Sigmoid colon (tissue), 7 donors: ENCODE measurements around the gene PLCD3. TPM values are rescaled to one million over a fixed set of nuclear protein-coding genes. Genes with fewer than 3 reads are reported as not detected.

Experiments
- DNase-seq: peaks from one replicate; pipeline ENCODE4 v3.0.0-alpha.2; 2019
- H3K27ac ChIP-seq, 4 donors: fragments of 200-600 bp; sonication (generic); one replicate each; pipeline ENCODE4 v1.5.1; 2016 to 2019; ENCODE audit warnings: mild to moderate bottlenecking in 1 of 4
- H3K27me3 ChIP-seq, 3 donors: fragments of 200-600 bp; sonication (generic); one replicate each; pipeline ENCODE4 v1.5.1; 2019; ENCODE audit warnings: mild to moderate bottlenecking in 1 of 3
- H3K36me3 ChIP-seq, 4 donors: fragments of 200-600 bp; sonication (generic); one replicate each; pipeline ENCODE4 v1.5.1; 2016 to 2019
- H3K4me1 ChIP-seq, 4 donors: fragments of 200-600 bp; sonication (generic); one replicate each; pipeline ENCODE4 v1.5.1; 2017 to 2019
- H3K4me3 ChIP-seq, 4 donors: fragments of 200-600 bp; sonication (generic); one replicate each; pipeline ENCODE4 v1.5.1; 2017 to 2019; ENCODE audit warnings: mild to moderate bottlenecking in 2 of 4, moderate library complexity in 1 of 4
- H3K9me3 ChIP-seq, 4 donors: fragments of 200-600 bp in 3 of 4; sonication (generic) in 3 of 4; one replicate each; pipeline versions ENCODE4 v1.5.1 to v1.6.1; 2013 to 2019
- CTCF ChIP-seq, 4 experiments: fragments of 450-650 bp in 3 of 4; fragments of 200-600 bp in 1 of 4; IDR thresholded peaks; one replicate each; pipeline ENCODE4 v1.5.1; 2016 to 2019; ENCODE audit warnings: antibody characterized with exemption in 4 of 4, mild to moderate bottlenecking in 3 of 4, moderate library complexity in 2 of 4
- EP300 ChIP-seq, 4 donors: sonication (generic); formaldehyde crosslinking; IDR thresholded peaks; one replicate each; pipeline ENCODE4 v1.6.1; 2017; ENCODE audit warnings: antibody characterized with exemption in 4 of 4
- POLR2A ChIP-seq, 2 donors: fragments of 450-650 bp; IDR thresholded peaks; one replicate each; pipeline ENCODE4 v1.6.1; 2016; ENCODE audit warnings: antibody characterized with exemption in 2 of 2, mild to moderate bottlenecking in 2 of 2, moderate library complexity in 2 of 2
- POLR2AphosphoS5 ChIP-seq, 4 donors: sonication (generic); formaldehyde crosslinking; IDR thresholded peaks; one replicate each; pipeline ENCODE4 v1.6.1; 2017; ENCODE audit warnings: antibody characterized with exemption in 4 of 4
- WGBS, 2 donors: extraction: QIAGEN DNeasy Blood & Tissue Kit; methylation state at CpG; one replicate each; pipeline ENCODE4 v1.1.7; 2013; 5-methylcytosine and 5-hydroxymethylcytosine counted together
- intact Hi-C: fragments of 100-400 bp; cut with DNase I; formaldehyde crosslinking; loops from one replicate; pipeline ENCODE4 v1.15.1; 2023
- polyA plus RNA-seq, 3 donors: library from polyadenylated mRNA; stranded (reverse); fragments of 200-250 nt; gene quantifications; one replicate each; pipeline ENCODE4 v1.2.3, GENCODE V29; 2013
- total RNA-seq, 4 donors: library from RNA; depleted of rRNA; stranded (reverse); fragments of >200 nt; gene quantifications; one replicate each; pipeline ENCODE4 v1.1.0, GENCODE V29; 2016
- donor health status: healthy with polysubstance abuse.
- donor health status: Bipolar disorder and iron deficiency.
- donor health status: healthy.

The PLCD3 gene
- total and polyA plus RNA-seq, 7 donors: 27.4 to 274 (median 45.7) TPM

DNA sequence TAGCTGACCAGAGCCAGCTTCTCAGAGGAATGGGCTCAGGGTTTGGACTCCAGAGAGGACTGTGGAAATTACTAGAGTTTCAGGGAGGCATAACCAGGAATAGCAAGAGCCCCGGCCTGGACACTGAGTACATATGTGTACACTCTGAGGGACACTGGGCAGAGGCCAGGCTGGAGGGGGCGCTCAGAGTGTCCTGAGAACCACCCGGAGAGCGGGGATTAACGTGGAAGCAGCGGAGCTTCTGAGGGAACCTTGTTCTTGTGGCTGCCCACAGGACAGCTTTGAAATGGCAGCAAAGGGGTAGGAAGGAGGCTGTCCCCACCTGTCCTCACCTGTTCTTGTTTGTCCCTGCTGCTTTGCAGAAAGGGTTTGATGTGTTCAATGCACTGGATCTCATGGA is 27.8 kb downstream of the PLCD3 start:
- intact Hi-C loops: no loop called here
- TF ChIP-seq EP300 (IDR thresholded peaks at IDR 0.05): no peak
- TF ChIP-seq POLR2A (IDR thresholded peaks at IDR 0.05): no peak
- TF ChIP-seq POLR2AphosphoS5 (IDR thresholded peaks at IDR 0.05): no peak
- TF ChIP-seq CTCF (IDR thresholded peaks at IDR 0.05): no peak

DNA sequence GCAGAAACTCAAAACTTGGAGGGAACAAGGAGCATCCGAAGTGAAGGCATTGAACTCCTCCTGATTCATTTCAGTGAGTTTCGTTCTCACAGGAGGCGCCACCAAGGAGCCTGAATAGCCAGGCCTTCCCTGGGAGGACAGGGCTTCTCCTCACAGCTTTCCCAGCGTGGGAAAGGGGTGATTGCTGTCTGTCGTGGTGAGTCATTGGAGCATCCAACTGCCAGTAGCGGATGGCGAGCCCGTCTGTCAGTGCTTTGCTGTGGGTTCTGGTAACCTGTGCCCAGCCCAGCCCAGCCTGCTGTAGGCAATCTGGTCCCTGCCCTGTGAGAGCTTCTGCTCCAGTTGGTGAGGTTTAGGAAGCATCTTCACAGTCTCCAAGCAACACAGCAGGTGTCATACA is 28.3 kb downstream of the PLCD3 start:
- Histone ChIP-seq H3K4me1 (peaks cover 0 to 38% (median 31%) of the 10 kb centered on the region in 4 donors), H3K27ac (peak overlapping the region in 1 of 4 donors; percentile 87), H3K9me3 (no peaks in the 10 kb centered on the region), H3K27me3 (no peaks in the 10 kb centered on the region), H3K4me3 (no peak overlapping the region), H3K36me3 (peaks cover 28 to 94% (median 63%) of the 10 kb centered on the region in 4 donors)
- intact Hi-C loops: no loop called here
- DNase-seq: no peak
- WGBS, 2 donors: 88 to 95% methylated on average over 8 of the region's 8 CpGs
- TF ChIP-seq CTCF (IDR thresholded peaks at IDR 0.05) (no peak), POLR2AphosphoS5 (IDR thresholded peaks at IDR 0.05) (no peak), POLR2A (IDR thresholded peaks at IDR 0.05) (no peak), EP300 (IDR thresholded peaks at IDR 0.05) (no peak)

More for the DNA sequence above, 27.8 kb downstream of the PLCD3 start:
- WGBS, 2 donors: 91 to 93% methylated on average over 6 of the region's 6 CpGs
- peak overlapping the region in 2 of 4 donors; percentile 10 to 87 for H3K27ac ChIP-seq
- peaks cover 0 to 39% (median 31%) of the 10 kb centered on the region in 4 donors for H3K4me1 ChIP-seq
- H3K36me3 ChIP-seq: peaks cover 28 to 93% (median 62%) of the 10 kb centered on the region in 4 donors
- H3K27me3 ChIP-seq: no peaks in the 10 kb centered on the region
- no peaks in the 10 kb centered on the region for H3K9me3 ChIP-seq
- H3K4me3 ChIP-seq: no peak overlapping the region
- DNase-seq: no peak

DNA sequence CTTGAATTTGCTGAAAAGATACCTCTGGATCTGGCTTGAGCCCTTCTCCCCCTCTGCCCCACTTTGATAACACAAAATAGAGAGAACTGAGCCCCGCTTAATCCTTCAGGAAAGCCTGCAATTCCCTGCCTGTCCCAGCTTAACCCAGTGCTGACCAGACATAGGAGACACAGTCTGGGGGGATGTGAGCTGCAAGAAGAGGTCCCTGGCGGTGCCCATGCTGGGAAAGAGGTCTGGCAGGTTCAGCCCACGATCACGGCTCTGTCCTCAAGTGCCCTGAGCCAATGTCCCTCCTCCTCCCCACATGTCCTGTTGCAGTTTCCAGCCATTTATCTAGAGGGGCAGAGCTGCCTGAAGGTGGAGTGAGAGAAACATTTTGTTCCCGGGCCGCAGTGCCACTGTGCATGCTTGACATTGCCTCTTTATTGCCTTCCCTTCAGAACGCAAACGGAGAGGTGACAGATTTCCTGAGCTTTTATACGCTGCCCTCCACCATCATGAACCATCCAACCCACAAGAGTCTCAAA is 29.0 kb downstream of the PLCD3 start:
- Histone ChIP-seq H3K4me1 (peaks cover 0 to 43% (median 35%) of the 10 kb centered on the region in 4 donors), H3K27ac (peak overlapping the region in 1 of 4 donors; percentile 14), H3K9me3 (no peaks in the 10 kb centered on the region), H3K27me3 (no peaks in the 10 kb centered on the region), H3K4me3 (no peak overlapping the region), H3K36me3 (peaks cover 30 to 92% (median 64%) of the 10 kb centered on the region in 4 donors)
- WGBS, 2 donors: 86 to 91% methylated on average over 9 of the region's 9 CpGs
- intact Hi-C loops: no loop called here
- DNase-seq: no peak
- TF ChIP-seq EP300 (IDR thresholded peaks at IDR 0.05) (no peak), CTCF (IDR thresholded peaks at IDR 0.05) (no peak), POLR2AphosphoS5 (IDR thresholded peaks at IDR 0.05) (no peak), POLR2A (IDR thresholded peaks at IDR 0.05) (no peak)

DNA sequence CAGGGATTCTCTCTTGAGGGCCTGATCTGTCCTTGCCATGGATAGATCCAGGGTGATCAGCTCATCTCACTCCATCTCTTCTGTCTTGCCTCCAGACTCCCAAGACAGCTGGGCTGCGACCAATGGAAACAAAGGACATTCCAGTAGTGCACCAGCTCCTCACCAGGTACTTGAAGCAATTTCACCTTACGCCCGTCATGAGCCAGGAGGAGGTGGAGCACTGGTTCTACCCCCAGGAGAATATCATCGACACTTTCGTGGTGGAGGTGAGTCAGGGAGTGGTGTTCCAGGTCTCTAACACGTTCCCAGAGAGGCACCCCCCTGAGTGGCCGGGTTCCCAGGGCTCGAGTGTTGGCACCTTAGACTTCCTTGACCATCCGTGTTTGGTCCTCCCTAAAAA is 29.5 kb downstream of the PLCD3 start:
- no peaks in the 10 kb centered on the region for H3K27me3 ChIP-seq
- H3K36me3 ChIP-seq: peaks cover 35 to 92% (median 68%) of the 10 kb centered on the region in 4 donors
- WGBS, 2 donors: 92 to 95% methylated on average over 9 of the region's 9 CpGs
- peaks cover 0 to 40% (median 35%) of the 10 kb centered on the region in 4 donors for H3K4me1 ChIP-seq
- peak overlapping the region in 1 of 4 donors; percentile 56 for H3K27ac ChIP-seq
- no peak for DNase-seq
- intact Hi-C loops: no loop called here
- no peak for TF ChIP-seq POLR2A (IDR thresholded peaks at IDR 0.05)
- TF ChIP-seq POLR2AphosphoS5 (IDR thresholded peaks at IDR 0.05): no peak
- no peak for TF ChIP-seq EP300 (IDR thresholded peaks at IDR 0.05)
- TF ChIP-seq CTCF (IDR thresholded peaks at IDR 0.05): no peak
- H3K9me3 ChIP-seq: no peaks in the 10 kb centered on the region
- no peak overlapping the region for H3K4me3 ChIP-seq
